Neural cell (in vitro differentiated cells): ENCODE results near the gene UBE3D.

Source experiments
- CTCF ChIP-seq: fragments of 450-650 bp; IDR thresholded peaks from 2 replicates; pipeline ENCODE4 v1.5.1; 2014; ENCODE audit warnings: antibody characterized with exemption, mild to moderate bottlenecking, moderate library complexity; ENCODE audit not compliant: poor library complexity, severe bottlenecking
- EP300 ChIP-seq: fragments of 450-650 bp; conservative IDR thresholded peaks from 2 replicates; pipeline ENCODE4 v1.6.1; 2014; ENCODE audit warnings: antibody characterized with exemption, mild to moderate bottlenecking, moderate library complexity; ENCODE audit not compliant: poor library complexity, severe bottlenecking
- EZH2 ChIP-seq: fragments of 200-600, 300-800 bp; shearing (Covaris generic), sonication (generic); IDR thresholded peaks from 2 replicates; pipeline ENCODE4 v1.6.1; 2014; ENCODE audit warnings: antibody characterized with exemption, low read length, borderline replicate concordance, mild to moderate bottlenecking; ENCODE audit not compliant: insufficient read depth, poor library complexity, severe bottlenecking
- MXI1 ChIP-seq: fragments of 450-650 bp; conservative IDR thresholded peaks from 2 replicates; pipeline ENCODE4 v1.6.1; 2014; ENCODE audit warnings: antibody characterized with exemption, mild to moderate bottlenecking; ENCODE audit not compliant: poor library complexity, severe bottlenecking
- POLR2AphosphoS5 ChIP-seq: IDR thresholded peaks from 2 replicates; pipeline ENCODE4 v1.6.1; 2012
- RAD21 ChIP-seq: fragments of 450-650 bp; conservative IDR thresholded peaks from 2 replicates; pipeline ENCODE4 v1.6.1; 2014; ENCODE audit warnings: antibody characterized with exemption, mild to moderate bottlenecking, moderate library complexity
- SMC3 ChIP-seq: fragments of 450-650 bp; conservative IDR thresholded peaks from 2 replicates; pipeline ENCODE4 v1.6.1; 2014; ENCODE audit warnings: antibody characterized with exemption, mild to moderate bottlenecking, moderate library complexity; ENCODE audit not compliant: poor library complexity
- TAF1 ChIP-seq: IDR thresholded peaks from 2 replicates; pipeline ENCODE4 v1.6.1; 2012; ENCODE audit warnings: low read depth
- TF ChIP-seq, protein P1 (sequence below): IDR thresholded peaks from 2 replicates; pipeline ENCODE4 v1.6.1; 2012; ENCODE audit warnings: borderline replicate concordance

DNA sequence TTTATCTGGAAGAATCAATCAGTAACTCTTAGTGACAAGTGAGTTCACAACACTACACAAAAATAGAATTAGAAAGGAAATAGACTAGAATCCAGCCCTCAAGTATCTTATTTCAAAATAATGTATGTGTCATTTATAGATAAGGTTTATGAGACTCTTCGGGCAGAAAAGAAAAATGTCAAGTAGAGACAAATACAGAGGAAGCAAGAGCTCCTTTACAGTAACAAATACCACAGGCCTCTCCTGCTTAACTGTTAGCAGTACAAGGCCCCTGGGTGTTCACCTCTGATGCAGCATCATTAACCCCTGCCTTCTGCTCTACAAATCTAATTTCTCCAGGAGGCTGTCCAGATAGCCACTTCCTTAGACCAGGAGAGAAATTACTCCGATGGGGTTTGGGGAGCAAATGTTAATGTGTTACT, 76.7 kb downstream of the UBE3D start:
- TF ChIP-seq CTCF (no peak), TAF1 (no peak), EP300 (no peak), EZH2 (no peak), POLR2AphosphoS5 (no peak), MXI1 (no peak), RAD21 (no peak), SMC3 (no peak)
- TF ChIP-seq, protein P1, sequence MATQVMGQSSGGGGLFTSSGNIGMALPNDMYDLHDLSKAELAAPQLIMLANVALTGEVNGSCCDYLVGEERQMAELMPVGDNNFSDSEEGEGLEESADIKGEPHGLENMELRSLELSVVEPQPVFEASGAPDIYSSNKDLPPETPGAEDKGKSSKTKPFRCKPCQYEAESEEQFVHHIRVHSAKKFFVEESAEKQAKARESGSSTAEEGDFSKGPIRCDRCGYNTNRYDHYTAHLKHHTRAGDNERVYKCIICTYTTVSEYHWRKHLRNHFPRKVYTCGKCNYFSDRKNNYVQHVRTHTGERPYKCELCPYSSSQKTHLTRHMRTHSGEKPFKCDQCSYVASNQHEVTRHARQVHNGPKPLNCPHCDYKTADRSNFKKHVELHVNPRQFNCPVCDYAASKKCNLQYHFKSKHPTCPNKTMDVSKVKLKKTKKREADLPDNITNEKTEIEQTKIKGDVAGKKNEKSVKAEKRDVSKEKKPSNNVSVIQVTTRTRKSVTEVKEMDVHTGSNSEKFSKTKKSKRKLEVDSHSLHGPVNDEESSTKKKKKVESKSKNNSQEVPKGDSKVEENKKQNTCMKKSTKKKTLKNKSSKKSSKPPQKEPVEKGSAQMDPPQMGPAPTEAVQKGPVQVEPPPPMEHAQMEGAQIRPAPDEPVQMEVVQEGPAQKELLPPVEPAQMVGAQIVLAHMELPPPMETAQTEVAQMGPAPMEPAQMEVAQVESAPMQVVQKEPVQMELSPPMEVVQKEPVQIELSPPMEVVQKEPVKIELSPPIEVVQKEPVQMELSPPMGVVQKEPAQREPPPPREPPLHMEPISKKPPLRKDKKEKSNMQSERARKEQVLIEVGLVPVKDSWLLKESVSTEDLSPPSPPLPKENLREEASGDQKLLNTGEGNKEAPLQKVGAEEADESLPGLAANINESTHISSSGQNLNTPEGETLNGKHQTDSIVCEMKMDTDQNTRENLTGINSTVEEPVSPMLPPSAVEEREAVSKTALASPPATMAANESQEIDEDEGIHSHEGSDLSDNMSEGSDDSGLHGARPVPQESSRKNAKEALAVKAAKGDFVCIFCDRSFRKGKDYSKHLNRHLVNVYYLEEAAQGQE, result no peak
